Heart left ventricle (tissue), 13 donors: ENCODE results near the gene GALNT18.

Experiments
- POLR2A ChIP-seq, 2 donors: fragments of 450-650 bp; IDR thresholded peaks; one replicate each; pipeline ENCODE4 v1.6.1; 2017; ENCODE audit warnings: antibody characterized with exemption in 2 of 2, mild to moderate bottlenecking in 2 of 2, moderate library complexity in 2 of 2
- TF ChIP-seq, protein P1 (sequence below), 12 donors: fragments of 200-600 bp; sonication (generic) in 4 of 12; IDR thresholded peaks; one replicate each; pipeline versions ENCODE4 v1.5.0 to v1.8.0; 2018 to 2022; ENCODE audit warnings: antibody characterized with exemption in 12 of 12, mild to moderate bottlenecking in 5 of 12
- donor health status: ischemic (EF 13 %, LVEDD 7.1; RV severe dilation, severe dysfunction).
- donor health status: DM: no; HTN: yes; CAD: no.
- donor health status: DM: no; HTN: no; CAD: no.
- donor health status: ischemic (EF 25% LVEDD 6.9; RV normal size, moderate dysfunction).
- donor health status: ischemic (EF 25% LVEDD 5.7; RV mildly dilated, moderate dysfunction).
- donor health status: ischemic (EF 35%, LVEDD 5.7; RV mildly dilated, moderate dysfunction).
- donor health status: nonischemic (EF 11% LVEDD 7.7; RV severe dilation, severe dysfunction).
- donor health status: DM: yes; HTN: yes; CAD: no.
- donor health status: PGD.
- donor health status: ischemic (EF 29% LVEDD 5.4; RV normal size, mild dysfunction).
- donor health status: nonischemic (EF 23%, LVEDD 6.1; RV moderate dilation, normal function).

DNA sequence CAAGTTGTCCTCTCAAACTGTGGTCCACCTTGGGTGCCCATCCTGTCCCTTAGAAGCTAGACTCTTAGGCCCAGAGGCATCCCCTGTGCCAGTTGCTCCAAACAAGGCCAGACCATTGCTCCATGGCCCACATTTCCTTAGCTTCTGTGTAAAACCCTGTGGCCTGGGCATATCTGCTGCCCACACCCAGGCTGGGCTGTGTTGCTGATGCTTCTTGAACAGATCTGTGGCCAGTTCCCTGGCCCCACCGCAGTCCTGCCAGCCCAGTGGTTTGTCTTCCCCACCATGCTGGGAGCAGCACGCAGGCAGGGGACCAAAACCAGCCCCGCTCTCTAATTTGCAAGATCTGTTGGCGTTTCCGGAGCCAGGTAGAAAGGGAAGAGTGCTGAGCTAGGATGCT, 341.0 kb downstream of the GALNT18 start:
- TF ChIP-seq, protein P1, sequence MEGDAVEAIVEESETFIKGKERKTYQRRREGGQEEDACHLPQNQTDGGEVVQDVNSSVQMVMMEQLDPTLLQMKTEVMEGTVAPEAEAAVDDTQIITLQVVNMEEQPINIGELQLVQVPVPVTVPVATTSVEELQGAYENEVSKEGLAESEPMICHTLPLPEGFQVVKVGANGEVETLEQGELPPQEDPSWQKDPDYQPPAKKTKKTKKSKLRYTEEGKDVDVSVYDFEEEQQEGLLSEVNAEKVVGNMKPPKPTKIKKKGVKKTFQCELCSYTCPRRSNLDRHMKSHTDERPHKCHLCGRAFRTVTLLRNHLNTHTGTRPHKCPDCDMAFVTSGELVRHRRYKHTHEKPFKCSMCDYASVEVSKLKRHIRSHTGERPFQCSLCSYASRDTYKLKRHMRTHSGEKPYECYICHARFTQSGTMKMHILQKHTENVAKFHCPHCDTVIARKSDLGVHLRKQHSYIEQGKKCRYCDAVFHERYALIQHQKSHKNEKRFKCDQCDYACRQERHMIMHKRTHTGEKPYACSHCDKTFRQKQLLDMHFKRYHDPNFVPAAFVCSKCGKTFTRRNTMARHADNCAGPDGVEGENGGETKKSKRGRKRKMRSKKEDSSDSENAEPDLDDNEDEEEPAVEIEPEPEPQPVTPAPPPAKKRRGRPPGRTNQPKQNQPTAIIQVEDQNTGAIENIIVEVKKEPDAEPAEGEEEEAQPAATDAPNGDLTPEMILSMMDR (IDR thresholded peaks at IDR 0.05) = no peak
- TF ChIP-seq POLR2A (IDR thresholded peaks at IDR 0.05) = no peak
